Activated CD4-positive, alpha-beta T cell treated with anti-CD3 and anti-CD28 coated beads for 1 hour (primary cell): Measurements from ENCODE around the gene DYNC1LI1.

ENCODE experiments used
- DNase-seq: peaks from one replicate; pipeline ENCODE4 v3.0.0-alpha.2; 2020

Gene DYNC1LI1

DNA sequence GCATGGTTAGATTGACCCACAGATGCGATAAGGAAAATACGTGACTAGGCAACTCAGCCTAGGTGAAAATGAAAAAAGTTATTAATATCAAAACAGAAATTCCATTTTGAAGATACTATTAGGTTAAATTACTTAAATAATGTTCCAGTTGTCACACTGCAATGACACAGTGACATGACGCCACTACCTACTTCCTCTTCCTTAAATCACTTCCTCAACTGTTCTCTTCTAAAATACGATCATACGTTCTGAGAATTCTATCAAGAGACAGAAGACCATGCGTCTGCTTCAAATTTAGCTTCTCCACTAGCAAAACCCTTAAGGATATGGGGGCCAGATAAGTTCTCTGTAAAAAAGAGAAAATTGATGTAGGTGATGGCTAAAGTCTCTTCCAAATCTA, 86.2 kb downstream of the DYNC1LI1 start:
- DNase-seq: no peak

DNA sequence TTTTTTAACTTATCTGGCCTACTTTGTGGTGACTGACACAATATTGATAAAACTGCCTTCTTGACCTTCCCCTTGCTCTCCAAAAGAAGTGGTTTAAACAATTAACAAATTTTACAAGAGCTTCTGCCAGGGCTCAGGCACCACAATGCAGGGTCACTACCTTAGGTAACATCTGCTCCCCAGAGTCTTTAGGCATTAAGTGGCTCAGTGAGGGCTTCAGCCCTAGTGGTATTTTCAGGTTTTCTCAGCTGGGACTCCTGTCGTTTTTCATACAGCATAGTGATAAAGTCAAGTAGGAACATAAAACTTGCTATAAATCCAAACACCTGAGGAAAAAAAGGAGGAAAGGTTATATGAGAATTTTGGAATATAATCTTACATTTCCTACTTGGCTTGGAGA, 86.9 kb downstream of the DYNC1LI1 start:
- DNase-seq: no peak

DNA sequence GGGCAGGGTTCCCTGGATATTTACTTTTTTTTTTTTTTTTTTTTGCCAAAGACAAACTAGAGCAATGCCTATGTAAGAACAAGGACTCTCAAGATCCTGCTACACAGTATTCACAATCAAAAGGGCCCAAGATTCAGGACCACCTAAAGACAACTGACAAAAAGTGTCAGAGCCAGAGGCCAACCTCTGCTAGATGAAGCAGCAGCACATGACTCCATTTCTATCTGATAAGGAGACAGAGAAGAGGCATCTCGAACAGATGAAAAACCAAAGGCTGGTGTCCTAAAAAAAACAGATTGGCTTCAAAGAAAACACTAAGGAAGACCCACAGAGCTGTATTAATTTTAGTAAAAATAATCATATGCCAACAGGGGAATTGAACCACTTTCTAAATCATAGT, 88.0 kb downstream of the DYNC1LI1 start:
- DNase-seq: no peak

DNA sequence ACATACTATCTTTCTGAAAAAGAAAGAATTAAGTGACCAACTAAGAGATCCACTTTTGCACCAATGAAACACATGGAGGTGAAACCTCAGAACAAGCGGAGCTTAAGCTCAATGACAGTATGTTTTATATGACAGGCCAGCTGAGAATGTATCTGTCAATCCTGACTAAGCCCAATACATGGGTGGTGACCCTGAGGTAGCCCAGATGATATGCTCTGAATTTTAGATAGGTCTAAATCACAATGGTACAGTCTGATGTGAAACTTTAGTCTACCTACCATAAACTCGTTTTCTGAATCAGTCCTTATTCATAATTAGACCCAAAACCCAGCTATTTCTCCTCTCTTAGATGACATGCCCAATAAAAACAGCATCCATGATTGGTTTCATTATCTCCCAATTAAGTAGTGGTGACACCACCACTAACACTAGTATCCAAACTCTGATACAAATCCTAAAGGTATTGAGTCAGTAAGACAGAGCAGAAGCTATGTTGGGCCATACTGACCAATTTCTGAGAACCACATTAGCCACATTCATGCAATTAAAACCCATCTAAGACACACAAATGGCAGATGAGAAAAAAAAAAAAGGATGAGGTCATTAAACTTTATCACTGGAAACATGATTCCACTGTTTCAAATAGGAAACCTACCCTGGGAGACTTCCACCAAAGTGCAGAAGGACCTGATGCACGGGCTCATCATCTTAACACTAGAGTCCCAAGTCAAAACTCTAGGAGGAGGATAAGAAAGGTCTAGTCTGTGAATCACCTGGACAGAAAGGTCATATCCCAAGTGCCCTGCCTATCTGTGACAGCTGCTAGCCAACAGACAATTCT, 88.6 kb downstream of the DYNC1LI1 start:
- DNase-seq: no peak

DNA sequence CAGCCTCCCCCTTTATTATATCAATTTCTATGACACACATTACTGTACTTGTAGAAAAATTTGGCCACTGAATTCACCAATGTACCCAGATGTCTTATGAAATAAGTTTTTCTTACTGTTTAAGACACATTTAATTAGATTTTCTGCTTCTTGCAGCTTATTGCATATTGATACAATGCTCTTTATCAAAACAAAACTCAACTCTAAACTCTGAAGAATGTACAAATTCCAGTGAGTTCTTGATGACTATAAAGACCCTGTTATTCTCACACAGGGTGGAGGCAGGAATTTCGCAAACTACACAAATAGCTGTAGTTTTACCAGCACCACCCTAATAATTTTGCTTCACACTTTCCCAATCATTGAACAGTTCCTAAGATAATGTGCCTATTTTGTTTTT, 90.1 kb downstream of the DYNC1LI1 start:
- no peak for DNase-seq
